HepG2 (cell line): ENCODE results near the gene ASMT. TPM values are rescaled to one million over a fixed set of nuclear protein-coding genes. Genes with fewer than 3 reads are reported as not detected.

Source experiments
- CBFB ChIP-seq: sonication (generic); formaldehyde crosslinking; IDR thresholded peaks from 2 replicates; pipeline ENCODE4 v1.4.0; 2020; ENCODE audit warnings: missing genetic modification reagents
- FOSL1 ChIP-seq: sonication (generic); formaldehyde crosslinking; IDR thresholded peaks from 2 replicates; pipeline ENCODE4 v1.9.0; 2021; ENCODE audit warnings: missing genetic modification reagents, borderline replicate concordance
- HNRNPK ChIP-seq: fragments of 200-400 bp; formaldehyde crosslinking; IDR thresholded peaks from 2 replicates; pipeline ENCODE4 v1.6.1; 2018; ENCODE audit warnings: low read length, low read depth, moderate library complexity, mild to moderate bottlenecking; ENCODE audit not compliant: poor library complexity, severe bottlenecking
- KDM5A ChIP-seq: fragments of 200-600 bp; sonication (generic); IDR thresholded peaks from 2 replicates; pipeline ENCODE4 v1.7.0; 2018; ENCODE audit warnings: antibody characterized with exemption, mild to moderate bottlenecking, low read length, borderline replicate concordance
- KLF16 ChIP-seq, 2 experiments: sonication (generic) in 1 of 2; formaldehyde crosslinking in 1 of 2; IDR thresholded peaks; 2 replicates each; pipeline versions ENCODE4 v1.6.1 to v1.8.0; 2016 to 2023; ENCODE audit warnings: missing genetic modification reagents in 2 of 2, missing compliant biosample characterization in 1 of 2
- MAZ ChIP-seq, 2 experiments: sonication (generic) in 1 of 2; formaldehyde crosslinking in 1 of 2; IDR thresholded peaks; 2 replicates each; pipeline versions ENCODE4 v1.5.0 to v1.6.1; 2012 to 2020; ENCODE audit warnings: low read depth in 2 of 2, mild to moderate bottlenecking in 2 of 2, borderline replicate concordance in 1 of 2, improper control_type of control experiment in 1 of 2, low read length in 1 of 2, missing genetic modification reagents in 1 of 2, moderate library complexity in 1 of 2
- POGZ ChIP-seq: sonication (generic); formaldehyde crosslinking; IDR thresholded peaks from 2 replicates; pipeline ENCODE4 v1.4.0; 2020; ENCODE audit warnings: mild to moderate bottlenecking, missing genetic modification reagents
- RCOR2 ChIP-seq: IDR thresholded peaks from 2 replicates; pipeline ENCODE4 v1.6.1; 2016; ENCODE audit warnings: missing biosample characterization, missing genetic modification reagents
- SP2 ChIP-seq: sonication (generic); formaldehyde crosslinking; IDR thresholded peaks from 2 replicates; pipeline ENCODE4 v1.5.1; 2020; ENCODE audit warnings: mild to moderate bottlenecking, missing genetic modification reagents
- YY1 ChIP-seq: IDR thresholded peaks from 2 replicates; pipeline ENCODE4 v1.6.1; 2011; ENCODE audit warnings: low read length, low read depth, moderate library complexity, mild to moderate bottlenecking; ENCODE audit not compliant: insufficient read depth, insufficient replicate concordance
- ZBTB7A ChIP-seq: sonication (generic); formaldehyde crosslinking; IDR thresholded peaks from 2 replicates; pipeline ENCODE4 v1.8.0; 2022; ENCODE audit warnings: mild to moderate bottlenecking, missing genetic modification reagents
- ZNF274 ChIP-seq: sonication (generic); formaldehyde crosslinking; IDR thresholded peaks from 2 replicates; pipeline ENCODE4 v1.5.1; 2020; ENCODE audit warnings: mild to moderate bottlenecking, missing genetic modification reagents
- ZNF430 ChIP-seq: sonication (generic); formaldehyde crosslinking; IDR thresholded peaks from 2 replicates; pipeline ENCODE4 v1.9.0; 2021; ENCODE audit warnings: mild to moderate bottlenecking, missing genetic modification reagents
- ZNF451 ChIP-seq: sonication (generic); formaldehyde crosslinking; IDR thresholded peaks from 2 replicates; pipeline ENCODE4 v1.5.0; 2020; ENCODE audit warnings: mild to moderate bottlenecking, missing genetic modification reagents
- ZNF639 ChIP-seq: conservative IDR thresholded peaks from 2 replicates; pipeline ENCODE4 v1.6.1; 2018; ENCODE audit warnings: missing genetic modification reagents
- ZNF674 ChIP-seq: sonication (generic); formaldehyde crosslinking; IDR thresholded peaks from 2 replicates; pipeline ENCODE4 v1.5.0; 2020; ENCODE audit warnings: low read depth, mild to moderate bottlenecking, missing genetic modification reagents
- ZNF816 ChIP-seq: sonication (generic); formaldehyde crosslinking; IDR thresholded peaks from 2 replicates; pipeline ENCODE4 v1.8.0; 2022; ENCODE audit warnings: missing genetic modification reagents, mild to moderate bottlenecking, borderline replicate concordance
- polyA plus RNA-seq, 8 experiments: library from polyadenylated mRNA; depleted of rRNA in 3 of 8; stranded (reverse) in 7 of 8; unstranded in 1 of 8; fragments of >200 nt; fragmentation: Illumina TruSeq in 4 of 8; extraction: Trizol in 4 of 8; gene quantifications; 2 replicates each; pipeline versions ENCODE4 v1.2.1 to v1.2.3, GENCODE V29; 2011 to 2016; ENCODE audit warnings: low read depth in 4 of 8, missing spikeins in 1 of 8, mixed read lengths in 1 of 8; ENCODE audit not compliant: insufficient read depth in 1 of 8
- total RNA-seq, 5 experiments: library from RNA; depleted of rRNA; stranded (reverse); fragments of >200 nt; fragmentation: Illumina TruSeq; extraction: Trizol; gene quantifications; 2 replicates each; pipeline ENCODE4 v1.2.3, GENCODE V29; 2016; ENCODE audit warnings: low read depth in 1 of 5

The ASMT gene
- total and polyA plus RNA-seq, 2 of the 13 experiments (the other 11 are each of a cell fraction or from before 2014, with no cell fraction given), result 0.04 TPM; not detected in 1

GRCh38 chrX:1591102-1591862, 23.6 kb upstream of the ASMT start, which contains the start of gene AKAP17A (continued):
- TF ChIP-seq HNRNPK (no peak), POGZ (CRISPR knock-in tag) (peak; percentile 50; the same call in 1 of the 2 replicates), KDM5A (no peak; the same call in 1 of the 2 replicates), RCOR2 (no peak), KLF16 (CRISPR knock-in tag; IDR thresholded peaks at IDR 0.05) (peak in 1 of 2 experiments; percentile 48; a peak in 1 of 4 replicates), YY1 (peak; percentile 80), ZNF430 (CRISPR knock-in tag) (no peak), ZNF639 (peak; percentile 64; the same call in 1 of the 2 replicates), ZNF274 (0 out of 2 replicates have a peak, but pooled peaks have one; percentile 29), SP2 (CRISPR knock-in tag) (peak; percentile 90), FOSL1 (CRISPR knock-in tag) (no peak), ZNF816 (CRISPR knock-in tag) (no peak), MAZ (IDR thresholded peaks at IDR 0.05; ENCODE audit: borderline replicate concordance, low read depth, low read length) (peak; percentile 45; the same call in 1 of the 2 replicates), MAZ (CRISPR knock-in tag; IDR thresholded peaks at IDR 0.05; ENCODE audit: low read depth) (no peak), CBFB (CRISPR knock-in tag) (no peak; the same call in 1 of the 2 replicates), ZNF451 (CRISPR knock-in tag) (no peak; the same call in 1 of the 2 replicates), ZBTB7A (CRISPR knock-in tag) (peak; percentile 36; the same call in 1 of the 2 replicates), ZNF674 (CRISPR knock-in tag) (no peak)
